Fibroblast of skin of right biceps (primary cell): Measurements from ENCODE around the gene TNFRSF21.
"Not testable (repeated sequence)": the region's sequence is repeated elsewhere in the genome, so short reads cannot be mapped to it uniquely, and the experiment has no call there.

ENCODE experiments used
- DNase-seq: peaks from one replicate; pipeline ENCODE4 v3.0.0-alpha.2; 2013

TNFRSF21 gene

GRCh38 chr6:47309291-47310130 lies at the start of gene TNFRSF21:
TSS of gene TNFRSF21 (minus strand) at chr6:47309905. CDS start at chr6:47309511, 394 bp downstream.
- peak; percentile 87 for DNase-seq

GRCh38 chr6:47358440-47359225 lies 48.9 kb upstream of the TNFRSF21 start:
- no peak for DNase-seq

- DNase-seq = no peak
Observed at GRCh38 chr6:47357827-47358226, 48.1 kb upstream of the TNFRSF21 start.

- DNase-seq = no peak
Observed at GRCh38 chr6:47355496-47355895, 45.8 kb upstream of the TNFRSF21 start.

GRCh38 chr6:47353871-47354270 lies 44.2 kb upstream of the TNFRSF21 start:
- DNase-seq = no peak

- no peak for DNase-seq
Observed at GRCh38 chr6:47352966-47353365, 43.3 kb upstream of the TNFRSF21 start.

- no peak for DNase-seq
Observed at GRCh38 chr6:47352194-47352920, 42.7 kb upstream of the TNFRSF21 start.

- no peak for DNase-seq
Observed at GRCh38 chr6:47351621-47352020, 41.9 kb upstream of the TNFRSF21 start.

- DNase-seq = no peak
Observed at GRCh38 chr6:47349931-47350330, 40.2 kb upstream of the TNFRSF21 start.

GRCh38 chr6:47348316-47348863 lies 38.7 kb upstream of the TNFRSF21 start:
- no peak for DNase-seq

- DNase-seq = no peak
Observed at GRCh38 chr6:47345761-47346160, 36.1 kb upstream of the TNFRSF21 start.

- DNase-seq = no peak
Observed at GRCh38 chr6:47344022-47344421, 34.3 kb upstream of the TNFRSF21 start.

GRCh38 chr6:47343600-47343999 lies 33.9 kb upstream of the TNFRSF21 start:
- no peak for DNase-seq

- DNase-seq = no peak
Observed at GRCh38 chr6:47342824-47343223, 33.1 kb upstream of the TNFRSF21 start.

- DNase-seq = no peak
Observed at GRCh38 chr6:47337519-47337918, 27.8 kb upstream of the TNFRSF21 start.

GRCh38 chr6:47336334-47336733 lies 26.6 kb upstream of the TNFRSF21 start:
- no peak for DNase-seq

- no peak for DNase-seq
Observed at GRCh38 chr6:47335466-47335865, 25.8 kb upstream of the TNFRSF21 start.

GRCh38 chr6:47334334-47334733 lies 24.6 kb upstream of the TNFRSF21 start:
- DNase-seq = no peak

- not testable (repeated sequence) for DNase-seq
Observed at GRCh38 chr6:47328606-47329005, 18.9 kb upstream of the TNFRSF21 start.

GRCh38 chr6:47328139-47328538 lies 18.4 kb upstream of the TNFRSF21 start:
- DNase-seq = not testable (repeated sequence)

GRCh38 chr6:47323887-47324286 lies 14.2 kb upstream of the TNFRSF21 start:
- no peak for DNase-seq

GRCh38 chr6:47323321-47323720 lies 13.6 kb upstream of the TNFRSF21 start:
- DNase-seq = no peak

- no peak for DNase-seq
Observed at GRCh38 chr6:47321577-47321976, 11.9 kb upstream of the TNFRSF21 start.
